ENCODE data around the gene FAIM2.

GRCh38 chr12:49895773-49896172, 7.9 kb downstream of the FAIM2 start:
- no peak for TF ChIP-seq EP300 (IDR thresholded peaks at IDR 0.05)
- TF ChIP-seq, protein P1, sequence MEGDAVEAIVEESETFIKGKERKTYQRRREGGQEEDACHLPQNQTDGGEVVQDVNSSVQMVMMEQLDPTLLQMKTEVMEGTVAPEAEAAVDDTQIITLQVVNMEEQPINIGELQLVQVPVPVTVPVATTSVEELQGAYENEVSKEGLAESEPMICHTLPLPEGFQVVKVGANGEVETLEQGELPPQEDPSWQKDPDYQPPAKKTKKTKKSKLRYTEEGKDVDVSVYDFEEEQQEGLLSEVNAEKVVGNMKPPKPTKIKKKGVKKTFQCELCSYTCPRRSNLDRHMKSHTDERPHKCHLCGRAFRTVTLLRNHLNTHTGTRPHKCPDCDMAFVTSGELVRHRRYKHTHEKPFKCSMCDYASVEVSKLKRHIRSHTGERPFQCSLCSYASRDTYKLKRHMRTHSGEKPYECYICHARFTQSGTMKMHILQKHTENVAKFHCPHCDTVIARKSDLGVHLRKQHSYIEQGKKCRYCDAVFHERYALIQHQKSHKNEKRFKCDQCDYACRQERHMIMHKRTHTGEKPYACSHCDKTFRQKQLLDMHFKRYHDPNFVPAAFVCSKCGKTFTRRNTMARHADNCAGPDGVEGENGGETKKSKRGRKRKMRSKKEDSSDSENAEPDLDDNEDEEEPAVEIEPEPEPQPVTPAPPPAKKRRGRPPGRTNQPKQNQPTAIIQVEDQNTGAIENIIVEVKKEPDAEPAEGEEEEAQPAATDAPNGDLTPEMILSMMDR (IDR thresholded peaks at IDR 0.05) = no peak
- TF ChIP-seq POLR2AphosphoS5 (IDR thresholded peaks at IDR 0.05) = no peak
